ENCODE data around the gene RSPH10B2.
"Not testable (repeated sequence)": the region's sequence is repeated elsewhere in the genome, so short reads cannot be mapped to it uniquely, and the experiment has no call there.

RSPH10B2 gene

GRCh38 chr7:6753964-6754363 lies at the start of gene RSPH10B2:
Gene RSPH10B2, plus strand, starts transcription at chr7:6754103. Its CDS starts 3,575 bp downstream, at chr7:6757678.
- not testable (repeated sequence) for H3K27me3 ChIP-seq; H3K4me1 ChIP-seq (ENCODE audit: control insufficient read depth in 1 of 2, insufficient read depth in 1 of 2, low read depth in 1 of 2, low read length in 1 of 2); H3K36me3 ChIP-seq; H3K4me3 ChIP-seq (ENCODE audit: low read depth in 1 of 2, low read length in 1 of 2); H3K27ac ChIP-seq; H3K9me3 ChIP-seq

- Histone ChIP-seq H3K4me3 (ENCODE audit: low read depth in 1 of 2, low read length in 1 of 2) (peak overlapping the region; percentile 74 to 81), H3K27me3 (peaks cover 25% of the 10 kb centered on the region), H3K36me3 (peaks cover 24% of the 10 kb centered on the region), H3K9me3 (no peaks in the 10 kb centered on the region), H3K27ac (peak overlapping the region; percentile 89), H3K4me1 (ENCODE audit: control insufficient read depth in 1 of 2, insufficient read depth in 1 of 2, low read depth in 1 of 2, low read length in 1 of 2) (peaks cover 21 to 22% of the 10 kb centered on the region in 2 experiments)
- no peak for TF ChIP-seq CTCF (IDR thresholded peaks at IDR 0.05)
These were observed 47.8 kb upstream of the RSPH10B2 start for GRCh38 chr7:6705959-6706665.

GRCh38 chr7:6706666-6707407 lies 47.1 kb upstream of the RSPH10B2 start, which contains the start of gene ZNF12:
Gene ZNF12, minus strand, starts transcription at chr7:6706947. Its CDS starts 1,774 bp downstream, at chr7:6705173.
- peak; percentile 19 for TF ChIP-seq CTCF (IDR thresholded peaks at IDR 0.05)
- H3K4me3 ChIP-seq (ENCODE audit: low read depth in 1 of 2, low read length in 1 of 2) = peak within 1 kb of the TSS; percentile 74 to 81
- H3K9me3 ChIP-seq = no peaks in the 10 kb centered on the region
- H3K36me3 ChIP-seq = peaks cover 18% of the 10 kb centered on the region
- H3K27me3 ChIP-seq = peaks cover 25% of the 10 kb centered on the region
- H3K27ac ChIP-seq = peak within 1 kb of the TSS; percentile 89
- H3K4me1 ChIP-seq (ENCODE audit: control insufficient read depth in 1 of 2, insufficient read depth in 1 of 2, low read depth in 1 of 2, low read length in 1 of 2) = peaks cover 21 to 22% of the 10 kb centered on the region in 2 experiments

- Histone ChIP-seq H3K27ac (no peak overlapping the region), H3K27me3 (peaks cover 34% of the 10 kb centered on the region), H3K9me3 (no peaks in the 10 kb centered on the region), H3K36me3 (peaks cover 13% of the 10 kb centered on the region), H3K4me1 (ENCODE audit: control insufficient read depth in 1 of 2, insufficient read depth in 1 of 2, low read depth in 1 of 2, low read length in 1 of 2) (peaks cover 21 to 22% of the 10 kb centered on the region in 2 experiments), H3K4me3 (ENCODE audit: low read depth in 1 of 2, low read length in 1 of 2) (no peak overlapping the region)
- no peak for TF ChIP-seq CTCF (IDR thresholded peaks at IDR 0.05)
These were observed 45.6 kb upstream of the RSPH10B2 start for GRCh38 chr7:6708304-6708703.

- Histone ChIP-seq H3K27ac (no peak overlapping the region), H3K27me3 (peaks cover 47% of the 10 kb centered on the region), H3K4me3 (ENCODE audit: low read depth in 1 of 2, low read length in 1 of 2) (no peak overlapping the region), H3K4me1 (ENCODE audit: control insufficient read depth in 1 of 2, insufficient read depth in 1 of 2, low read depth in 1 of 2, low read length in 1 of 2) (peaks cover 21% of the 10 kb centered on the region in 2 experiments), H3K9me3 (no peaks in the 10 kb centered on the region), H3K36me3 (peaks cover 5% of the 10 kb centered on the region)
- TF ChIP-seq CTCF (IDR thresholded peaks at IDR 0.05) = no peak
These were observed 44.1 kb upstream of the RSPH10B2 start for GRCh38 chr7:6709808-6710207.

GRCh38 chr7:6714360-6714759 lies 39.5 kb upstream of the RSPH10B2 start:
- no peak for TF ChIP-seq CTCF (IDR thresholded peaks at IDR 0.05)
- no peak overlapping the region for H3K27ac ChIP-seq
- no peak overlapping the region for H3K4me3 ChIP-seq (ENCODE audit: low read depth in 1 of 2, low read length in 1 of 2)
- no peaks in the 10 kb centered on the region for H3K36me3 ChIP-seq
- no peaks in the 10 kb centered on the region for H3K9me3 ChIP-seq
- no peaks in the 10 kb centered on the region for H3K4me1 ChIP-seq (ENCODE audit: control insufficient read depth in 1 of 2, insufficient read depth in 1 of 2, low read depth in 1 of 2, low read length in 1 of 2)
- H3K27me3 ChIP-seq = peaks cover 69% of the 10 kb centered on the region

GRCh38 chr7:6715898-6716297 lies 38.0 kb upstream of the RSPH10B2 start:
- H3K27ac ChIP-seq; H3K4me3 ChIP-seq (ENCODE audit: low read depth in 1 of 2, low read length in 1 of 2); H3K9me3 ChIP-seq; H3K4me1 ChIP-seq (ENCODE audit: control insufficient read depth in 1 of 2, insufficient read depth in 1 of 2, low read depth in 1 of 2, low read length in 1 of 2); H3K36me3 ChIP-seq: not testable (repeated sequence)
- peaks cover 69% of the 10 kb centered on the region for H3K27me3 ChIP-seq

Data from neutrophil (primary cell).